Measurements from ENCODE around the gene MAGI3.

The MAGI3 gene

DNA sequence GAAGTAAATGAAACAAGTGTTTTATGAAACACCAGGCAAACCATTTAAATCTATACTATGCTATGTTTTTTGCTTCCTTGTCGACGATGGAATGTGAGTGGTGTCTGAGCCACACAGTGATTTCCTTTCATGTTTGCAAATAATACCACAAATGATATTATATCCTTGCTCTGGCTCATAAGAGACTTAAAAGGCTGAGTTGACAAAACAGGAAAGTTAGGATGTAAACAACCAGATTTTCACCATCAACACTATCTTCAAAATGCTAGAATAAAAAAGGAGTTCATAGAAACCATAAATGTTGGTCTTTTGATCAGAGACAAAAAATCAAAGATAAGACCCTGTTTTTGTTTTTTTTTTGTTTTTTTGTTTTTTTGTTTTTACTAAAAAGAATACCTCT, 17.8 kb upstream of the MAGI3 start:
- Mint-ChIP-seq H3K4me3 (no peak overlapping the region), H3K9me3 (no peaks in the 10 kb centered on the region), H3K27ac (no peak overlapping the region), H3K4me1 (peaks cover 4% of the 10 kb centered on the region), H3K36me3 (ENCODE audit: low read depth) (no peaks in the 10 kb centered on the region), H3K27me3 (ENCODE audit: low read depth, poor library complexity) (peaks cover 7% of the 10 kb centered on the region)
- no peak for TF ChIP-seq CTCF (IDR thresholded peaks at IDR 0.05)
- no peak for DNase-seq

DNA sequence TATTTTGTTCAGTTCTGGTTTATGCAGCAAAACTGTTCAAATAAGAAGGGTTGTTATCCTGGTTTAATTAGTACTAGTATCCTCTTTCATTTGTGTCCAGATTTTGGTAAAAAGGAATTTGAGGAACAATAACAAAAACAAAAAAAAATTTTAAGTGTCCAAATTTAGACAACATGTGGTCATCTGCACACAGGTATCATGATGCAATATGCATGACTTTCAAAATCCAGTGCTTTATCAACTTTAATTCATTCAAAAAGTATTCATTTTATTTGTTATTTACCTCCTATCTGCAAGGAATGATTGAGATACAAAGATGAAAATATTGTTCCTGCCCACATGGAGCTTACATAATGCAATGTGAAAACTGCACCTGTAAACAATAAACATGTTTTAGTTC, 16.7 kb upstream of the MAGI3 start:
- Mint-ChIP-seq H3K4me3 (no peak overlapping the region), H3K27ac (no peak overlapping the region), H3K4me1 (peaks cover 4% of the 10 kb centered on the region), H3K36me3 (ENCODE audit: low read depth) (no peaks in the 10 kb centered on the region), H3K9me3 (no peaks in the 10 kb centered on the region), H3K27me3 (ENCODE audit: low read depth, poor library complexity) (peaks cover 4% of the 10 kb centered on the region)
- DNase-seq = no peak
- no peak for TF ChIP-seq CTCF (IDR thresholded peaks at IDR 0.05)

GRCh38 chr1:113375878-113376277, 14.4 kb upstream of the MAGI3 start:
- no peaks in the 10 kb centered on the region for H3K9me3 Mint-ChIP-seq
- TF ChIP-seq CTCF (IDR thresholded peaks at IDR 0.05) = no peak
- H3K36me3 Mint-ChIP-seq (ENCODE audit: low read depth) = no peaks in the 10 kb centered on the region
- no peaks in the 10 kb centered on the region for H3K4me1 Mint-ChIP-seq
- H3K4me3 Mint-ChIP-seq = no peak overlapping the region
- DNase-seq = no peak
- H3K27ac Mint-ChIP-seq = no peak overlapping the region
- H3K27me3 Mint-ChIP-seq (ENCODE audit: low read depth, poor library complexity) = peaks cover 3% of the 10 kb centered on the region

GRCh38 chr1:113380075-113380474, 10.2 kb upstream of the MAGI3 start:
- TF ChIP-seq CTCF (IDR thresholded peaks at IDR 0.05) = no peak
- H3K27me3 Mint-ChIP-seq (ENCODE audit: low read depth, poor library complexity) = peaks cover 3% of the 10 kb centered on the region
- no peak overlapping the region for H3K27ac Mint-ChIP-seq
- H3K9me3 Mint-ChIP-seq = no peaks in the 10 kb centered on the region
- no peak for DNase-seq
- H3K36me3 Mint-ChIP-seq (ENCODE audit: low read depth) = no peaks in the 10 kb centered on the region
- no peaks in the 10 kb centered on the region for H3K4me1 Mint-ChIP-seq
- no peak overlapping the region for H3K4me3 Mint-ChIP-seq

DNA sequence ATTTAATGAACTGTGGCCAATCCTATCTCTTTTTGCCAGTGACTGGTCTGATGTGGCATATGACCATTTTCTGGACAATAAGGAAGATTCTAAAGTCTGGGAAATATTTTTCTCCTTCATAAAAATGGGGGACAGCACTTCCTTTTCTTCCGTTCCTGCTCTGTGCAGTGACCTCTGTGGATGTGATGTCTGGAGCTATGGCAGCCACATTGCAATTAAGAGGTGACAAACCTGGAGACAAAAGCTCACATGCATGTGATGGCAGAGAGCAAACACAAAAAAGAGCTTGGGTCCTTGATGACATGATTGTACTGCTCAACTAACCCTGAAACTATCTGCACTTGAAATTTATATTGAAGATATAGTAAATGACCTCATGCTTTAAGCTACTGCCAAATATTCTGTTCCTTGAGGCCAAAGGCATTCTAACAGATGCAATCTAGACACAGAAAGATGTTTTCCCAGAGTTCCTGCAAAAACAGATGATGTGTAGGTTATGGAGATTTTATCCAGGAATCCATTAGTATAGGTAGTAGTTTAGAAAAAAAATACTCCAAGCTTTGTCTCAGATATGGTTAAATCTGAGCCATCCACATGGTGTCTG, 2.2 kb upstream of the MAGI3 start:
- Mint-ChIP-seq H3K9me3 (peaks cover 8% of the 10 kb centered on the region), H3K4me1 (peaks cover 34% of the 10 kb centered on the region), H3K36me3 (ENCODE audit: low read depth) (no peaks in the 10 kb centered on the region), H3K4me3 (no peak overlapping the region), H3K27me3 (ENCODE audit: low read depth, poor library complexity) (peaks cover 6% of the 10 kb centered on the region), H3K27ac (no peak overlapping the region)
- no peak for TF ChIP-seq CTCF (IDR thresholded peaks at IDR 0.05)
- DNase-seq = no peak

- H3K36me3 Mint-ChIP-seq (ENCODE audit: low read depth) = no peaks in the 10 kb centered on the region
- DNase-seq = peak; percentile 2
- peak overlapping the region; percentile 84 for H3K4me3 Mint-ChIP-seq
- H3K27ac Mint-ChIP-seq = no peak overlapping the region
- peaks cover 8% of the 10 kb centered on the region for H3K9me3 Mint-ChIP-seq
- peaks cover 6% of the 10 kb centered on the region for H3K27me3 Mint-ChIP-seq (ENCODE audit: low read depth, poor library complexity)
- no peak for TF ChIP-seq CTCF (IDR thresholded peaks at IDR 0.05)
- peaks cover 35% of the 10 kb centered on the region for H3K4me1 Mint-ChIP-seq
These were observed 1.5 kb upstream of the MAGI3 start for GRCh38 chr1:113388621-113389358.

All from nephron progenitor cell (in vitro differentiated cells).